Measurements from ENCODE around the gene PICALM. TPM values are rescaled to one million over a fixed set of nuclear protein-coding genes. Genes with fewer than 3 reads are reported as not detected.

Gene PICALM
- total RNA-seq, 2 donors from 2014 or later, result 166 to 286 TPM

DNA sequence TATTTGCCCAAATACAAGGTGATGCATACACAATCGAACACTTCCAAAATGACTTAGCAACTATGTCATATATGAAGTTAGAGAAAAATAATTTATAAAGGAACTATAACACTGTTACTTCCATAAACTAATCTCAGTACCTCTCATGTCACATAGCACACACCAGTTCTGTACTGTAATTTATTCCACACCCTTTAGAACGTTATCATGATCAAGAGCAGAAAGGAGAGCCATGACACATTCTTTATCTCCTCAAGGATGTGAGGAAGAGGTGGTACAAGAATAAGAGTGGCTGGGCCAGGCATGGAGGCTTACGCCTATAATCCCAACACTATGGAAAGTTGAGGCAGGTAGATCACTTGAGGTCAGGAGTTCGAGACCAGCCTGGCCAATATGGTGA is 31.1 kb downstream of the PICALM start:
- no peaks in the 10 kb centered on the region for H3K9me3 ChIP-seq
- TF ChIP-seq, protein P1, sequence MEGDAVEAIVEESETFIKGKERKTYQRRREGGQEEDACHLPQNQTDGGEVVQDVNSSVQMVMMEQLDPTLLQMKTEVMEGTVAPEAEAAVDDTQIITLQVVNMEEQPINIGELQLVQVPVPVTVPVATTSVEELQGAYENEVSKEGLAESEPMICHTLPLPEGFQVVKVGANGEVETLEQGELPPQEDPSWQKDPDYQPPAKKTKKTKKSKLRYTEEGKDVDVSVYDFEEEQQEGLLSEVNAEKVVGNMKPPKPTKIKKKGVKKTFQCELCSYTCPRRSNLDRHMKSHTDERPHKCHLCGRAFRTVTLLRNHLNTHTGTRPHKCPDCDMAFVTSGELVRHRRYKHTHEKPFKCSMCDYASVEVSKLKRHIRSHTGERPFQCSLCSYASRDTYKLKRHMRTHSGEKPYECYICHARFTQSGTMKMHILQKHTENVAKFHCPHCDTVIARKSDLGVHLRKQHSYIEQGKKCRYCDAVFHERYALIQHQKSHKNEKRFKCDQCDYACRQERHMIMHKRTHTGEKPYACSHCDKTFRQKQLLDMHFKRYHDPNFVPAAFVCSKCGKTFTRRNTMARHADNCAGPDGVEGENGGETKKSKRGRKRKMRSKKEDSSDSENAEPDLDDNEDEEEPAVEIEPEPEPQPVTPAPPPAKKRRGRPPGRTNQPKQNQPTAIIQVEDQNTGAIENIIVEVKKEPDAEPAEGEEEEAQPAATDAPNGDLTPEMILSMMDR (IDR thresholded peaks at IDR 0.05), result no peak
- no peaks in the 10 kb centered on the region for H3K27me3 ChIP-seq
- H3K36me3 ChIP-seq, result no peaks in the 10 kb centered on the region
- DNase-seq (ENCODE audit: low spot score), result no peak
- H3K27ac ChIP-seq, result no peak overlapping the region
- H3K4me1 ChIP-seq, result peaks cover 0 to 68% of the 10 kb centered on the region in 2 donors
- no peak overlapping the region for H3K4me3 ChIP-seq

DNA sequence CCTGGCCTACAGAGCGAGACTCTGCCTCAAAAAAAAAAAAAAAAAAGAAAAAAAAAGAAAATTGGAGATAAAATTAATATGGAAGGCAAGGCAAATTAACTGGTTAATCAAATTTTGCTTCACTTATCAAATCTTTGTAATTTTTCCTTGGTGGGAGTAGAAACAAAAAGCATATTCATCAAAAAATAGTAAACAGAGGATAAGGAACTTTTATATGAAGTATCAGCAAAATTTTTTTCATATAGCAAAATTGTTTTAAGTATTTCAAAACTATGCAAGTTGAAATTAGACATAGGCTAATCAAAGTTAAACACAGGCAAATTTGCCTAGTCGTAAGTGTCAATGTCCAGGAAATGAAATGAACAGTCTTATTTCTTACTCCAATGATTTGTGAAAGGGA is 33.0 kb downstream of the PICALM start:
- Histone ChIP-seq H3K9me3 (no peaks in the 10 kb centered on the region), H3K27ac (no peak overlapping the region), H3K4me1 (peaks cover 0 to 64% of the 10 kb centered on the region in 2 donors), H3K4me3 (no peak overlapping the region), H3K27me3 (no peaks in the 10 kb centered on the region), H3K36me3 (peaks cover 3% of the 10 kb centered on the region)
- no peak for DNase-seq (ENCODE audit: low spot score)
- TF ChIP-seq, protein P1 (IDR thresholded peaks at IDR 0.05), result no peak

DNA sequence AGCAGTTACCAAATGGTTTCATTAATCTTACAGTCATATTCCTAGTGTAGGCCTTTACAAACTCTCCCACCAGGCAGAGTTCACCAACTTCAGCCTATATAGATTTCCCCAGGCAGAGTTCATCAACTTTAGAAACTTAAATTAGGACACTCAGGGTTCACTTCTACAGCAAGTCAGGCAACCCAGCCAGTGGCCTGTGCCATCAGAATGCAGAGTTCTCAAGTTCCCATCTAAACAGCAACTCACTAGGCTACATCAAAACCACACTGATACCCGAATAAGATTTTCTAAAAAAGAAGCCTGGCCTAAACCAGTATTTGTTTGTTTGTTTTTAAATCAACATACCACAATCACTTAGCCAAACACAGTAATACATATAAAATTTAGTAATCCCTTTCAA is 33.7 kb downstream of the PICALM start:
- TF ChIP-seq, protein P1 (IDR thresholded peaks at IDR 0.05), result no peak
- Histone ChIP-seq H3K27ac (no peak overlapping the region), H3K9me3 (no peaks in the 10 kb centered on the region), H3K36me3 (peaks cover 11% of the 10 kb centered on the region), H3K4me3 (no peak overlapping the region), H3K4me1 (peaks cover 0 to 65% of the 10 kb centered on the region in 2 donors), H3K27me3 (no peaks in the 10 kb centered on the region)
- DNase-seq (ENCODE audit: low spot score), result no peak

DNA sequence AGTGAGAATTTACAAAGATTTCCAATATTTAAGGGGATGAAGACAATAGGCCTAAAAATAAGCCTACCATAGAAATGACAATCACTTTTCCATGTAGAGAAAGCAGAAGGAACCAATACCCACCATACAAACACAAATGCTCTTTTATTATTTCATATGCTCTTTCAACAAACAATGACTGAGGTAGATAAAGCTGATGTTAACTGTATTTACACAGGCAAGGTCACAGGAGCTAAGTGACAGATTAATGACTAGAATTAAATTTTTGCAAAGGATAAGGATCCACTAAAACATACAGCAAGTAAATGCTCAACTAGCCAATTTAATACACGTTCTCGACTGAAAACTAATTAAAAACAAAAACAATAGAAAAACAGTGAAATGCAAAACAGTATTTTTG is 34.2 kb downstream of the PICALM start:
- Histone ChIP-seq H3K36me3 (peaks cover 13% of the 10 kb centered on the region), H3K27ac (no peak overlapping the region), H3K4me3 (no peak overlapping the region), H3K27me3 (no peaks in the 10 kb centered on the region), H3K4me1 (peaks cover 0 to 66% of the 10 kb centered on the region in 2 donors), H3K9me3 (no peaks in the 10 kb centered on the region)
- no peak for DNase-seq (ENCODE audit: low spot score)
- TF ChIP-seq, protein P1 (IDR thresholded peaks at IDR 0.05), result no peak

DNA sequence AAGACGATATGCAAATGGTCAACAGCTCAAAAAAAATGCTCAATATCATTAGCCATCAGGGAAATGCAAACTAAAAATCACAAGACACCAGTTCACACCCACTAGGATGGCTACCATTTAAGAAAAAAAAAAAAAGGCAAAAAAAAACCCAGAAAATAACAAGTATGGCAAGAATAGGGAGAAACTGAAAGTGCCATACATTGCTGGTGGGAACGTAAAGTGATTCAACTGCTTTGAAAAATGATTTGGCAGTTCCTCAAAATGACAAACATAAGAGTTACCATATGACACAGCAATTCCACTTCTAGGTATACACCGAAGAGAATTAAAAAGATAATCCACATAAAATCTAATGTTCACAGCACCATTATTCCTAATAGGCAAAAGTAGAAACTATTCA is 47.5 kb downstream of the PICALM start:
- Histone ChIP-seq H3K4me1 (no peaks in the 10 kb centered on the region), H3K27ac (no peak overlapping the region), H3K27me3 (no peaks in the 10 kb centered on the region), H3K36me3 (peaks cover 71% of the 10 kb centered on the region), H3K9me3 (no peaks in the 10 kb centered on the region), H3K4me3 (no peak overlapping the region)
- TF ChIP-seq, protein P1 (IDR thresholded peaks at IDR 0.05), result no peak
- DNase-seq (ENCODE audit: low spot score), result no peak

DNA sequence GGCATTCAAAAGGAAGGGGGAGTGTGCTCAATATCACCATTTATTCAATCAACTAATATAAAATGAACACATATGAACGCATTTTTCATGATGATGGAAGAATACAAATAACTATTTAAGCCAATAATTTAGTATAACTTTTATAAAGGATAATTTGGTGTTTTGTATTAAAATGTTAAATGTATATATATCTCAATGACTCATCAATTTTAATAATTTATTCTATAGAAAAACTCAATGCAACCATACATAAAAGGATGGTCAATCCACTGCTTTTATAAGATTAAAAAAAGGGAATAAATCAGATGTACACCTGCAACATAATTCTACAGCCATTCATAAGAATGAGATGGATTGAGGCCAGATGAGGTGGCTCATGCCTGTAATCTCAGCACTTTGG is 50.6 kb downstream of the PICALM start:
- no peaks in the 10 kb centered on the region for H3K9me3 ChIP-seq
- no peaks in the 10 kb centered on the region for H3K4me1 ChIP-seq
- no peak for DNase-seq (ENCODE audit: low spot score)
- H3K27ac ChIP-seq, result no peak overlapping the region
- TF ChIP-seq, protein P1 (IDR thresholded peaks at IDR 0.05), result no peak
- H3K36me3 ChIP-seq, result peaks cover 63% of the 10 kb centered on the region
- H3K27me3 ChIP-seq, result no peaks in the 10 kb centered on the region
- H3K4me3 ChIP-seq, result no peak overlapping the region

Measured in right atrium auricular region (tissue), 2 donors.